GM12801 (cell line): ENCODE measurements around the gene LRRC49.

Experiments
- TF ChIP-seq, protein P1 (sequence below): IDR thresholded peaks from one replicate; pipeline ENCODE4 v1.5.1; 2011; ENCODE audit warnings: control low read depth; ENCODE audit not compliant: insufficient read length; ENCODE audit errors: extremely low read depth

The LRRC49 gene

DNA sequence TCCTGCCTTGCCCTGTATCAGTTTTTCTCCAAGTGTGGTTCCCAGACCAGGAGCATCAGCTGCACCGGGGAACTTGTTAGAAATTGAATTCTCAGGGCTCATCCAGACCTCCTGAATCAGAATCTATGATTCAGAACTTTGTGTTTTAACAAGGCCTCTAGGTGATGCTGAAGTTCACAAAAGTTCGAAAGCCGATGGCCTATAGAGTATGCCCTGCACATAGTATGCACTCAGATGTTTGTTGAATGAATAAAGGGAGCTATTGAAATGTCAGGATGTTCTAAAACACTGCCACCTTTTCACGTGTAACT is 38.0 kb upstream of the LRRC49 start:
- TF ChIP-seq, protein P1, sequence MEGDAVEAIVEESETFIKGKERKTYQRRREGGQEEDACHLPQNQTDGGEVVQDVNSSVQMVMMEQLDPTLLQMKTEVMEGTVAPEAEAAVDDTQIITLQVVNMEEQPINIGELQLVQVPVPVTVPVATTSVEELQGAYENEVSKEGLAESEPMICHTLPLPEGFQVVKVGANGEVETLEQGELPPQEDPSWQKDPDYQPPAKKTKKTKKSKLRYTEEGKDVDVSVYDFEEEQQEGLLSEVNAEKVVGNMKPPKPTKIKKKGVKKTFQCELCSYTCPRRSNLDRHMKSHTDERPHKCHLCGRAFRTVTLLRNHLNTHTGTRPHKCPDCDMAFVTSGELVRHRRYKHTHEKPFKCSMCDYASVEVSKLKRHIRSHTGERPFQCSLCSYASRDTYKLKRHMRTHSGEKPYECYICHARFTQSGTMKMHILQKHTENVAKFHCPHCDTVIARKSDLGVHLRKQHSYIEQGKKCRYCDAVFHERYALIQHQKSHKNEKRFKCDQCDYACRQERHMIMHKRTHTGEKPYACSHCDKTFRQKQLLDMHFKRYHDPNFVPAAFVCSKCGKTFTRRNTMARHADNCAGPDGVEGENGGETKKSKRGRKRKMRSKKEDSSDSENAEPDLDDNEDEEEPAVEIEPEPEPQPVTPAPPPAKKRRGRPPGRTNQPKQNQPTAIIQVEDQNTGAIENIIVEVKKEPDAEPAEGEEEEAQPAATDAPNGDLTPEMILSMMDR: no peak

DNA sequence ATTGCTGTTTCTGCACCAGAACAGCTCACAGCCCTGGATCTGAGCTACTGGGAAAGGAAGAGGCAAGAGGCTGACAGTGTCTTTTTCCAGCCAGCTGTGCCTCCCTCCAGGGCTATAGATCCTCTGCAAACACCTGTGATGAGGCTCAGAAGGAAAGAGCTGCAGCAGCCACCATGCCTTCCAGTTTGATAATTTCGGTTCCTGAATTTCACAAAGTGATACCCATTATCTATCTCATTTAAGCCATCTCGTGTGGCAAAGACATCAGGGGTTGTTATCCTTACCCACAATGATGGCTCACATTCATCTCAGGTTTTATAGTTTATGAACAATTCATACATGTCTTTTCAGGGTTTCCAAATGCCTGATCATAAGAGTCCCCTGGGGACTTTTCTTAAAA is 36.9 kb upstream of the LRRC49 start:
- TF ChIP-seq, protein P1: no peak

DNA sequence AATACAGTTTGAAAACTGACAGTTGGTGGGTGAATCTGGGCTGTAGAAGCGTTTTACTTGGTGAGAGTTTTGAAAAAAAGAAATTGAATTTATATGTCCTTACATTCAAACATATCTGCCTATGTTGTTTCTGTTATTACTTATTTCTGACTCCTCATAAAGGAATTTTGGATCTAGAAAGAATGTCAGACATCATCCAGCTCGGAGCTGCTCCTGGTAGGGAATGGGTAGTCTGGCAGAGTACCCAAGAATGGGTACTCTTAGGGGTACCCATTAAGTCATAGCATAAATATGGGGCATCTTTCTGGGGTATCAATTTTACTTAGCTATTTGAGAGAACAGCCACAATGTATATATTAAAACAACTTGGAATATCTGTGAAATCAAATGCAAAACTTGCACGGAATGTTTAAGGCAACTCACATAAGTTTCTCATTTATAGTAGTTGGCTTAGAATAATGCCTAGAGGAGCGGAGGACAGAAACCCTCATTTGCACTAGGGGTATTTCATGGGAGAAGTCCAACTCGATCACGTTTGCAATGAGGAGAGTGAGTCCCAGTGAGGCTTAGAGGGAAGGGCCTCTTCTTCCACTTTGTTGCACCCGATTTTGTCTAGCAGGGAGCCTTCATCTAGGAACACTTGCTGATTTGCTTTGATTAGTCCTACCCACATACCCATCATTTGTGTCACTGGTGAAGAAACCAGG is 36.3 kb upstream of the LRRC49 start:
- TF ChIP-seq, protein P1: no peak

DNA sequence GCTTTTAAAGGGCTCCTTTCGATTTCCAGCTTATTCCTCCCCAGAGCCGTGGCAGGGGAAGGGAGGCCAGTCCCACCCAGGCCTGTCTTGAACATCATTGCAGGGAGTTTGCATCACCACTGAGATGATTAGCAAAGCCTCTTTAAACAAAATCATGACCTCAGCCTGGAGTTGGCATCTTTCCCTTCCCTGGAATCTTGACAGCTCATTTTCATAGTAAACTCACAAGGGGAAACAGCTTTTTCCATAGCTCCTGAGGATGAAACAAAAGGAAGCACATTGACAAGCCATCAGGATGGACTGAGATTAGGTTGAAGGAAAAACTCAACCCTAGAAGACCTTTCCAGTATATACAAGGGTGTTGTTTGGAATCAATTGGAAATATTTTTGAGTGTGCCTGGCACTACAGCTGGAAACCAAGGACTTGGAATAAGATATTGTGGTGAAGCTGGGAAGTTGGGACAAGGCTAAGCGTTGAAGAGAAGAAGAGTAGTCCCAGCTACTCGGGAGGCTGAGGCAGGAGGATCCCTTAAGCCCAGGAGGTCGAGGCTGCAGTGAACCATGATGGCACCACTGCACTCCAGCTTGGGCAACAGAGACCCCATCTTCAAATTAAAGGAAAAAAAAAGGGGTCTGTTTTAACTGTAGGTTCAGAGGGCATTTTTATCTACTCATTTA is 35.6 kb upstream of the LRRC49 start:
- TF ChIP-seq, protein P1: no peak

DNA sequence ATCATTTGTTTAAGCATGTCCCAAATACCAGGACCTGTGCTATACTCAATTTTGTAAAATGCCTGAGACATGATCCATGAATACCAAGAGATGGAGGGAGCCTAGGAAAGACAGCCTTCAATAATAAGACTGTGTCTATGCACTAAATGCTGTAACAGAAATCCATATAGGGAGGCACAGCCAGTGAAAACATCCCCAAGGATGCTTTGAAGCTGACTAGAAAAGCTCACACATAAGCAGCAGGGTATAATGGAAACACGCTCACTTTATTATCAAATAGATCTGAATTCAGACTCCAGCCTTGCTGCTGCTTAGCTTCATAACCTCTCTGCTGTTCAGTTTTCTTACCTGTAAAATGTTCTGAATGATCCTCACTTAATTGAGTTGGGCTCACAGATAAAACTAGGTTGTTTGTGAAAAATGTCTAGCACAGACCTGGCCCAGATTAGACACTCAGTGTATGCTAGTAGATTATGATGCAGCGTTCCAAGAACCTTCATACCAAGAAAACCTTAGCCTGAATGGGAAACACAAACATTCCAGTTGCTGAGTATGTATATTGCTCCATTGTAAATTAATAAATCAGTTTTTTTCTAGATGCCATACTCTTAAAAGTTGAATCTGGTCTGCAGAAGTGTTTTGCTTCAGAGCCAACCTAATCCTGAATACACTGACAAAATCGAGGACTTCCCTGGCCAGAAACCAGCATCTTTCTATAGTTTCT is 34.9 kb upstream of the LRRC49 start:
- TF ChIP-seq, protein P1: no peak

DNA sequence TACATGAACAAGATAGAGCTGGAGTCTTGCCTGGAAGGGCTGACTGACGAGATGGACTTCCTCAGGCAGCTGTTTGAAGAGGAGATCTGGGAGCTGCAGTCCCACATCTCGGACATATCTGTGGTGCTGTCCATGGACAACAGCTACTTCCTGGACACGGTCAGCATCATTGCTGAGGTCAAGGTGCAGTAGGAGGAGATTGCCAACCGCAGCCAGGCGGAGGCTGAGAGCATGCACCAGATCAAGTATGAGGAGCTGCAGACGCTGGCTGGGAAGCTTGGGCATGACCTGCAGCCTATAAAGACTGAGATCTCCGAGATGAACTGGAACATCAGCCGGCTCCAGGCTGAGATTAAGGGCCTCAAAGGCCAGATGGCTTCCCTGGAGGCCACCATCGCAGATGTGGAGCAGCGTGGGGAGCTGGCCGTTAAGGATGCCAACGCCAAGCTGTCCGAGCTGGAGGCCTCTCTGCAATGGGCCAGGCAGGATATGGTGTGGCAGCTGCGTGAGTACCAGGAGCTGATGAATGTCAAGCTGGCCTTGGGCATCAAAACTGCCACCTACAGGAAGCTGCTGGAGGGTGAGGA is 33.2 kb upstream of the LRRC49 start:
- TF ChIP-seq, protein P1: no peak

DNA sequence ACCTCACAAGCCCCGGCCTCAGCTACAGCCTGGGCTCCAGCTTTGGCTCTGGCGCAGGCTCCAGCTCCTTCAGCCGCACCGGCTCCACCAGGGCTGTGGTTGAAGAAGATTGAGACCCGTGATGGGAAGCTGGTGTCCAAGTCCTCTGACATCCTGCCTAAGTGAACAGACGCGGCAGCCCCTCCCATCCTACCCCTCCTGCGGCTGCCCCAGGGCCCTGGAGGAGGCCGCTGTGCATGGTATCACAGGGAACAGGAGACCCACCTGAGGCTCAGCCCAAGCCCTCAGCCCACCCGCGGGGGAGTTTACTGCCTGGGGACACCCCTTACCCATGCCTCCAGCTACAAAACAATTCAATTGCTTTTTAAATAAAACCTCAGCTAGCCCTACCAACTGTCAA is 32.6 kb upstream of the LRRC49 start:
- TF ChIP-seq, protein P1: no peak
